Trophoblast cell (in vitro differentiated cells and primary cell): ENCODE results near the gene CLEC4G.

Source experiments
- DNase-seq, 2 donors: peaks; one replicate each; pipeline ENCODE4 v3.0.0-alpha.2; 2016
- H2AFZ ChIP-seq: 2 replicates; pipeline ENCODE4 v1.6.1; 2013; ENCODE audit warnings: low read length, moderate library complexity, mild to moderate bottlenecking; ENCODE audit not compliant: insufficient read depth, poor library complexity
- H2AK5ac ChIP-seq: 2 replicates; pipeline ENCODE4 v1.6.1; 2013; ENCODE audit warnings: mild to moderate bottlenecking, low read length
- H2BK120ac ChIP-seq: 2 replicates; pipeline ENCODE4 v1.6.1; 2013; ENCODE audit warnings: low read length, mild to moderate bottlenecking, moderate library complexity; ENCODE audit not compliant: insufficient read depth, poor library complexity
- H2BK12ac ChIP-seq: 2 replicates; pipeline ENCODE4 v1.6.1; 2013; ENCODE audit warnings: mild to moderate bottlenecking, low read length, moderate library complexity
- H2BK5ac ChIP-seq: 2 replicates; pipeline ENCODE4 v1.6.1; 2013; ENCODE audit warnings: low read length, low read depth, moderate library complexity, mild to moderate bottlenecking; ENCODE audit not compliant: poor library complexity
- H3K14ac ChIP-seq: 2 replicates; pipeline ENCODE4 v1.6.1; 2013; ENCODE audit warnings: mild to moderate bottlenecking, low read length
- H3K18ac ChIP-seq: 2 replicates; pipeline ENCODE4 v1.6.1; 2013; ENCODE audit warnings: mild to moderate bottlenecking, low read length
- H3K23ac ChIP-seq: 2 replicates; pipeline ENCODE4 v1.6.1; 2013; ENCODE audit warnings: low read length
- H3K27ac ChIP-seq: 2 replicates; pipeline ENCODE4 v1.5.1; 2013; ENCODE audit warnings: low read depth, mild to moderate bottlenecking, inconsistent platforms, low read length, moderate library complexity
- H3K27me3 ChIP-seq: 2 replicates; pipeline ENCODE4 v1.6.1; 2013; ENCODE audit warnings: inconsistent platforms, mild to moderate bottlenecking, low read length, moderate library complexity; ENCODE audit not compliant: insufficient read depth
- H3K36me3 ChIP-seq, 2 experiments: 1 replicate in 1 of 2; 2 replicates in 1 of 2; pipeline ENCODE4 v1.6.1; 2013; ENCODE audit warnings: low read length in 2 of 2, mild to moderate bottlenecking in 2 of 2, moderate library complexity in 1 of 2; ENCODE audit not compliant: insufficient read depth in 2 of 2, control insufficient read depth in 1 of 2
- H3K4ac ChIP-seq: 2 replicates; pipeline ENCODE4 v1.6.1; 2013; ENCODE audit warnings: low read depth, mild to moderate bottlenecking, low read length, moderate library complexity
- H3K4me1 ChIP-seq, 2 experiments: 1 replicate in 1 of 2; 2 replicates in 1 of 2; pipeline ENCODE4 v1.6.1; 2013; ENCODE audit warnings: low read length in 2 of 2, mild to moderate bottlenecking in 2 of 2, moderate library complexity in 1 of 2; ENCODE audit not compliant: insufficient read depth in 2 of 2, control insufficient read depth in 1 of 2
- H3K4me2 ChIP-seq: 2 replicates; pipeline ENCODE4 v1.6.1; 2013; ENCODE audit warnings: inconsistent platforms, mild to moderate bottlenecking, low read length, moderate library complexity
- H3K4me3 ChIP-seq: 2 replicates; pipeline ENCODE4 v1.5.1; 2013; ENCODE audit warnings: mild to moderate bottlenecking, low read depth, low read length, inconsistent platforms
- H3K79me1 ChIP-seq: one replicate; pipeline ENCODE4 v1.6.1; 2013; ENCODE audit warnings: low read length
- H3K79me2 ChIP-seq: 2 replicates; pipeline ENCODE4 v1.6.1; 2013; ENCODE audit warnings: low read length, mild to moderate bottlenecking; ENCODE audit not compliant: control insufficient read depth, insufficient read depth, poor library complexity
- H3K9ac ChIP-seq: 2 replicates; pipeline ENCODE4 v1.6.1; 2013; ENCODE audit warnings: mild to moderate bottlenecking, low read length
- H3K9me3 ChIP-seq: 2 replicates; pipeline ENCODE4 v1.6.1; 2013; ENCODE audit warnings: low read depth, mild to moderate bottlenecking, control low read depth, inconsistent platforms, low read length; ENCODE audit not compliant: insufficient read depth
- H4K12ac ChIP-seq: 2 replicates; pipeline ENCODE4 v1.6.1; 2013; ENCODE audit warnings: low read depth, mild to moderate bottlenecking, low read length, moderate library complexity
- H4K8ac ChIP-seq: 2 replicates; pipeline ENCODE4 v1.6.1; 2013; ENCODE audit warnings: low read depth, mild to moderate bottlenecking, low read length, moderate library complexity
- H4K91ac ChIP-seq: one replicate; pipeline ENCODE4 v1.6.1; 2013; ENCODE audit warnings: low read depth, mild to moderate bottlenecking, low read length, moderate library complexity
- WGBS: extraction: QIAGEN DNeasy Blood & Tissue Kit; methylation state at CpG from one replicate; pipeline ENCODE4 v1.1.7; 2013; ENCODE audit warnings: missing lambda C conversion rate; ENCODE audit not compliant: insufficient read length, insufficient coverage; ENCODE audit errors: extremely low coverage; 5-methylcytosine and 5-hydroxymethylcytosine counted together

CLEC4G gene

DNA sequence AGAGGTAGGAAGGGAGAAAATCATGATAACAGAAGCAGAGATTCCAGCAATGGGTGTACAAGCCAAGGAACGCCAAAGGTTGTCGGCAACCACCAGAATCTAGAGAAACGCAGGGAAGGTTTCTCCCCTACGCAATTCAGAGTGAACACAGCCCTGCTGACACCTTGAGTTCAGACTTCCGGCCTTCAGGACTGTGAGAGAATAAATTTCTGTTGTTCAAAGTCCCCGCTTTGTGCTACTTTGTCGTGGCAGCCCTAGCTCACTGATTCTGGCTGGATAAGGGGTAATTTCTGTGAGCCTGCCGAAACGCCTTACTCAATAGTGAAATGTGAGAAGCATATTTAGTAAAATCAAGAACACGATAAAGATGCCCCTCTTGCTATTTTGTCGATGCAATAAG lies 5.3 kb upstream of the CLEC4G start:
- H4K8ac ChIP-seq: no peak overlapping the region
- no peak overlapping the region for H2BK5ac ChIP-seq
- H3K4ac ChIP-seq: no peak overlapping the region
- no peak overlapping the region for H2BK12ac ChIP-seq
- H2BK120ac ChIP-seq: no peak overlapping the region
- H3K4me1 ChIP-seq: no peaks in the 10 kb centered on the region
- no peaks in the 10 kb centered on the region for H3K27me3 ChIP-seq
- WGBS: no CpG with 5 or more reads among the region's 11 CpGs
- H3K27ac ChIP-seq: no peak overlapping the region
- H3K23ac ChIP-seq: no peak overlapping the region
- no peak overlapping the region for H3K9ac ChIP-seq
- no peak overlapping the region for H3K4me3 ChIP-seq
- no peak overlapping the region for H2AK5ac ChIP-seq
- no peak overlapping the region for H2AFZ ChIP-seq
- H3K14ac ChIP-seq: no peak overlapping the region
- no peaks in the 10 kb centered on the region for H3K79me2 ChIP-seq
- H3K9me3 ChIP-seq: no peaks in the 10 kb centered on the region
- no peak overlapping the region for H3K4me2 ChIP-seq
- peak in 1 of 2 donors; percentile 45 for DNase-seq
- H4K91ac ChIP-seq: no peak overlapping the region
- H4K12ac ChIP-seq: no peak overlapping the region
- H3K18ac ChIP-seq: no peak overlapping the region
- no peaks in the 10 kb centered on the region for H3K79me1 ChIP-seq
- H3K36me3 ChIP-seq: no peaks in the 10 kb centered on the region

GRCh38 chr19:7736148-7736547 lies 4.2 kb upstream of the CLEC4G start:
- Histone ChIP-seq H3K18ac (no peak overlapping the region), H3K4me3 (no peak overlapping the region), H4K12ac (no peak overlapping the region), H2BK12ac (no peak overlapping the region), H3K23ac (no peak overlapping the region), H2BK120ac (no peak overlapping the region), H3K79me1 (no peaks in the 10 kb centered on the region), H3K9ac (no peak overlapping the region), H3K27ac (no peak overlapping the region), H4K91ac (no peak overlapping the region), H2BK5ac (no peak overlapping the region), H3K9me3 (peaks cover 2% of the 10 kb centered on the region), H3K4me2 (no peak overlapping the region), H3K4ac (no peak overlapping the region), H3K79me2 (no peaks in the 10 kb centered on the region), H3K14ac (no peak overlapping the region), H4K8ac (no peak overlapping the region), H2AK5ac (no peak overlapping the region), H3K4me1 (no peaks in the 10 kb centered on the region), H2AFZ (no peak overlapping the region), H3K36me3 (no peaks in the 10 kb centered on the region), H3K27me3 (peaks cover 4% of the 10 kb centered on the region)
- WGBS: no CpG with 5 or more reads among the region's 1 CpG
- DNase-seq: no peak

DNA sequence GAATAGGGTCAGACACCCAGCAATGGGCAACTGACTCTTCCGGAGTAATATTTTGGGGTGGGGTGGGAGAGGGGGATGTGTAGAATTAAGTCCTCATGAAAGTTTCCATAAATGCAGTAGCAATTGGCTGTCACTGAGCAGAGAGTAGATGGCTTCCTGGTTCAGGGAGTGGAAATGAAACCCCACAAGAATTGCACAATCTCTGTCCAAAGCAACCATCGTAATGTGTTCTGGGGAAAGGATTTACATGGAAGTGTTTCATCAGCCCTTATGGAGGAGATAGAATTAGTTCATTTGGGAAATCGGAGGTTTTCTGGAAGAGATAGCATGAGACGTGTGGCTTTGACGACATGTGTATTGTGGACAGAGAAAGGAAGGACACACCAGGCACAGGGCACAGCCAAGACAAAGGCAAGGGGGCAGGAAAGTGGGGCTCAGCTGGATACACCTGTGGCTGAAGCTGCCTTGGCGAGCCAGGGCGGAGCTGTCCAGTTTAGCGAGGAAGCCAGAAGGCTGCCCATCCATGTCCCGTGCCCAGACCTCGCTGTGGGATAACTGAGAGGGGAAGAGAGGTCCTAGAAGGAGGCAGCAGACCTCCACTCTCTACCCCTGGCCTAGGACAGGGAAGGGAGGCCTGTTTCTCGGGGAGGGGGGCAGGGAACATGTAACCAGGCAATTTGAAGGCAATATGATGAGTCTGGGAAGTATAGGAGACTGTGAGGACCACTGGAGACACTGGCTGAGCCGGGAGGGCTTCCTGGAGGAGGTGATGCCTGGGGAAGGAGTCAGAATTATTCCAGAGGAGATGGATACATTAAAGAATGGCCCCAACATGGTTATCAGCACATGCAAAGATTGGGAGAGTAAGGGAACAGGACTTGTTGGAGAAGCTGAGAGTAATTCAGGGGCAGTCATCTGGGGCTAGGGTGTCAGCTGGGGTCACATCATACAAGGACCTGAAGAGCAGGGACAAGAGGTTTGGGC lies 2.6 kb upstream of the CLEC4G start:
- Histone ChIP-seq H3K4me2 (no peak overlapping the region), H3K79me2 (no peaks in the 10 kb centered on the region), H2AK5ac (no peak overlapping the region), H4K8ac (no peak overlapping the region), H3K27me3 (peaks cover 20% of the 10 kb centered on the region), H3K27ac (no peak overlapping the region), H3K36me3 (no peaks in the 10 kb centered on the region), H3K79me1 (no peaks in the 10 kb centered on the region), H3K18ac (no peak overlapping the region), H4K91ac (no peak overlapping the region), H3K4me3 (no peak overlapping the region), H3K4me1 (no peaks in the 10 kb centered on the region), H3K9me3 (peaks cover 8% of the 10 kb centered on the region), H2BK12ac (no peak overlapping the region), H3K4ac (no peak overlapping the region), H3K23ac (no peak overlapping the region), H2BK120ac (no peak overlapping the region), H4K12ac (no peak overlapping the region), H3K9ac (no peak overlapping the region), H3K14ac (no peak overlapping the region), H2AFZ (no peak overlapping the region), H2BK5ac (no peak overlapping the region)
- DNase-seq: peak in 1 of 2 donors; percentile 13
- WGBS: no CpG with 5 or more reads among the region's 12 CpGs

GRCh38 chr19:7733376-7733775 lies 1.5 kb upstream of the CLEC4G start:
- Histone ChIP-seq H3K27me3 (peaks cover 30% of the 10 kb centered on the region), H2BK120ac (no peak overlapping the region), H3K4me3 (no peak overlapping the region), H3K79me1 (no peaks in the 10 kb centered on the region), H4K12ac (no peak overlapping the region), H3K79me2 (no peaks in the 10 kb centered on the region), H3K23ac (no peak overlapping the region), H3K9me3 (peaks cover 8% of the 10 kb centered on the region), H2AFZ (no peak overlapping the region), H2BK5ac (no peak overlapping the region), H3K27ac (no peak overlapping the region), H3K4me2 (no peak overlapping the region), H3K14ac (no peak overlapping the region), H3K18ac (no peak overlapping the region), H4K8ac (no peak overlapping the region), H4K91ac (no peak overlapping the region), H3K9ac (no peak overlapping the region), H3K36me3 (no peaks in the 10 kb centered on the region), H2AK5ac (no peak overlapping the region), H3K4me1 (no peaks in the 10 kb centered on the region), H3K4ac (no peak overlapping the region), H2BK12ac (no peak overlapping the region)
- WGBS: no CpG with 5 or more reads among the region's 6 CpGs
- DNase-seq: no peak
